Esophagus muscularis mucosa (tissue), 4 donors: ENCODE data around the gene PCDHB11. TPM values are rescaled to one million over a fixed set of nuclear protein-coding genes. Genes with fewer than 3 reads are reported as not detected.
"Not testable (repeated sequence)": the region's sequence is repeated elsewhere in the genome, so short reads cannot be mapped to it uniquely, and the experiment has no call there.

Experiments
- DNase-seq: peaks from one replicate; pipeline ENCODE4 v3.0.0-alpha.2; 2017; ENCODE audit errors: extremely low spot score
- H3K27ac ChIP-seq, 4 donors: fragments of 200-600 bp; sonication (generic); replicated peaks in 1 of 4; 1 replicate in 3 of 4; 2 replicates in 1 of 4; pipeline ENCODE4 v1.5.1; 2016 to 2019; ENCODE audit warnings: mild to moderate bottlenecking in 1 of 4
- H3K27me3 ChIP-seq, 4 donors: fragments of 200-600 bp; sonication (generic); one replicate each; pipeline versions ENCODE4 v1.5.1 to v1.6.0; 2016 to 2019
- H3K36me3 ChIP-seq, 4 donors: fragments of 200-600 bp; sonication (generic); one replicate each; pipeline ENCODE4 v1.5.1; 2016 to 2019
- H3K4me1 ChIP-seq, 4 donors: fragments of 200-600 bp; sonication (generic); one replicate each; pipeline ENCODE4 v1.5.1; 2016 to 2019
- H3K4me3 ChIP-seq, 4 donors: fragments of 200-600 bp; sonication (generic); 1 replicate in 2 of 4; 2 replicates in 2 of 4; pipeline ENCODE4 v1.5.1; 2016 to 2019; ENCODE audit warnings: mild to moderate bottlenecking in 4 of 4, moderate library complexity in 1 of 4
- H3K9me3 ChIP-seq, 4 donors: fragments of 200-600 bp; sonication (generic); 1 replicate in 3 of 4; 2 replicates in 1 of 4; pipeline ENCODE4 v1.5.1; 2016 to 2019
- POLR2A ChIP-seq: fragments of 450-650 bp; IDR thresholded peaks from one replicate; pipeline ENCODE4 v1.6.1; 2017; ENCODE audit warnings: antibody characterized with exemption, moderate library complexity, mild to moderate bottlenecking, low read depth
- WGBS: methylation state at CpG from one replicate; pipeline ENCODE4 v1.1.5; 2018; 5-methylcytosine and 5-hydroxymethylcytosine counted together
- intact Hi-C: fragments of 100-400 bp; cut with DNase I; formaldehyde crosslinking; loops from one replicate; pipeline ENCODE4 v1.15.1; 2023
- total RNA-seq, 4 donors: library from RNA; depleted of rRNA; stranded (reverse); fragments of >200 nt; gene quantifications; one replicate each; pipeline versions ENCODE4 v1.1.0 to v1.2.1, GENCODE V29; 2016
- TF ChIP-seq, protein P1 (sequence below), 3 experiments: fragments of 200-600 bp in 2 of 3; fragments of 450-650 bp in 1 of 3; sonication (generic) in 2 of 3; IDR thresholded peaks; one replicate each; pipeline ENCODE4 v1.5.1; 2017 to 2019; ENCODE audit warnings: antibody characterized with exemption in 3 of 3, mild to moderate bottlenecking in 2 of 3, moderate library complexity in 1 of 3

PCDHB11 gene
- total RNA-seq, 4 donors from 2014 or later, result 1.7 to 4.6 (median 2.9) TPM

DNA sequence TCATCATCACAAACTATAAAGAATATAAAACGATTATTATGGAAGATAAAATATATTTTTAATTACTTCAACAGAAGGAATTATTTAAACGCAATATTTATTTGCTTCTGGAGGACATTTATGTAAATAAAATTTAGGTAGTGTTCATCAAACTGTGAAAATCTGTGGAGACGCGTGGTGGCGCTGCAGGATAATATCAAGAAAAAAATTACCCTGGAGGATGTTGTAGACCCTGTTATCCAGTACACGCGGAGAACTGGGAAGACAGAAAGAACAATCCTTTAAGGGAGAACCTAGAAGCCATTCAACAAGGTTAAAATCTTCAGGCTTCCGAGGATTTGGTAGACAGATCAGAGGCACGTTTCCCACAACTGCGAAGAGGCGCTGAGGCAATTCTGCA, 9.1 kb downstream of the PCDHB11 start, which contains the start of gene PCDHB12:
Gene PCDHB12 (plus strand): TSS at position 242 of the 400 bp plus-strand sequence. CDS start 189 bp downstream, outside the sequence.
- DNase-seq, result no peak
- H3K9me3 ChIP-seq, result peaks cover 0 to 92% (median 55%) of the 10 kb centered on the region in 4 donors
- TF ChIP-seq POLR2A, result no peak
- TF ChIP-seq, protein P1, sequence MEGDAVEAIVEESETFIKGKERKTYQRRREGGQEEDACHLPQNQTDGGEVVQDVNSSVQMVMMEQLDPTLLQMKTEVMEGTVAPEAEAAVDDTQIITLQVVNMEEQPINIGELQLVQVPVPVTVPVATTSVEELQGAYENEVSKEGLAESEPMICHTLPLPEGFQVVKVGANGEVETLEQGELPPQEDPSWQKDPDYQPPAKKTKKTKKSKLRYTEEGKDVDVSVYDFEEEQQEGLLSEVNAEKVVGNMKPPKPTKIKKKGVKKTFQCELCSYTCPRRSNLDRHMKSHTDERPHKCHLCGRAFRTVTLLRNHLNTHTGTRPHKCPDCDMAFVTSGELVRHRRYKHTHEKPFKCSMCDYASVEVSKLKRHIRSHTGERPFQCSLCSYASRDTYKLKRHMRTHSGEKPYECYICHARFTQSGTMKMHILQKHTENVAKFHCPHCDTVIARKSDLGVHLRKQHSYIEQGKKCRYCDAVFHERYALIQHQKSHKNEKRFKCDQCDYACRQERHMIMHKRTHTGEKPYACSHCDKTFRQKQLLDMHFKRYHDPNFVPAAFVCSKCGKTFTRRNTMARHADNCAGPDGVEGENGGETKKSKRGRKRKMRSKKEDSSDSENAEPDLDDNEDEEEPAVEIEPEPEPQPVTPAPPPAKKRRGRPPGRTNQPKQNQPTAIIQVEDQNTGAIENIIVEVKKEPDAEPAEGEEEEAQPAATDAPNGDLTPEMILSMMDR (IDR thresholded peaks at IDR 0.05), result peak; percentile 6 to 24 (median 17)

DNA sequence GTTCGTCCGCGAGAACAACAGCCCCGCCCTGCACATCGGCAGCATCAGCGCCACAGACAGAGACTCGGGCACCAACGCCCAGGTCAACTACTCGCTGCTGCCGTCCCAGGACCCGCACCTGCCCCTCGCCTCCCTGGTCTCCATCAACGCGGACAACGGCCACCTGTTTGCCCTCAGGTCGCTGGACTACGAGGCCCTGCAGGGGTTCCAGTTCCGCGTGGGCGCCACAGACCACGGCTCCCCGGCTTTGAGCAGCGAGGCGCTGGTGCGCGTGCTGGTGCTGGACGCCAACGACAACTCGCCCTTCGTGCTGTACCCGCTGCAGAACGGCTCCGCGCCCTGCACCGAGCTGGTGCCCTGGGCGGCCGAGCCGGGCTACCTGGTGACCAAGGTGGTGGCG, 10.9 kb downstream of the PCDHB11 start:
- H3K36me3 ChIP-seq, H3K4me3 ChIP-seq, H3K4me1 ChIP-seq, DNase-seq, H3K27ac ChIP-seq: not testable (repeated sequence)
- peaks cover 0 to 90% (median 60%) of the 10 kb centered on the region in 4 donors for H3K9me3 ChIP-seq
- WGBS, result 31% methylated on average over 17 of the region's 39 CpGs
- H3K27me3 ChIP-seq, result peaks cover 0 to 14% (median 0%) of the 10 kb centered on the region in 4 donors
- intact Hi-C loops, result loop anchor here (10.0 kb wide), 1 partner anchor 355 kb away; no protein-coding TSS in a partner anchor

More for the DNA sequence above, 9.1 kb downstream of the PCDHB11 start, which contains the start of gene PCDHB12:
- intact Hi-C loops, result no loop called here
- H3K4me1 ChIP-seq, result no peaks in the 10 kb centered on the region
- no peak within 1 kb of the TSS for H3K27ac ChIP-seq
- peaks cover 0 to 13% (median 0%) of the 10 kb centered on the region in 4 donors for H3K27me3 ChIP-seq
- WGBS, result 26% methylated on average over 11 of the region's 11 CpGs
- no peaks in the 10 kb centered on the region for H3K36me3 ChIP-seq
- peak within 1 kb of the TSS in 2 of 4 donors; percentile 28 to 30 for H3K4me3 ChIP-seq

DNA sequence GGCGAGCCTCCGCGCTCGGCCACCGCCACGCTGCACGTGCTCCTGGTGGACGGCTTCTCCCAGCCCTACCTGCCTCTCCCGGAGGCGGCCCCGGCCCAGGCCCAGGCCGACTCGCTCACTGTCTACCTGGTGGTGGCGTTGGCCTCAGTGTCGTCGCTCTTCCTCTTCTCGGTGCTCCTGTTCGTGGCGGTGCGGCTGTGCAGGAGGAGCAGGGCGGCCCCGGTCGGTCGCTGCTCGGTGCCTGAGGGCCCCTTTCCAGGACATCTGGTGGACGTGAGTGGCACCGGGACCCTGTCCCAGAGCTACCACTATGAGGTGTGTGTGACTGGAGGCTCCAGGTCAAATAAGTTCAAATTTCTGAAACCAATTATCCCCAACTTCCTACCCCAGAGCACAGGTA, 11.4 kb downstream of the PCDHB11 start:
- H3K27me3 ChIP-seq, result peaks cover 0 to 19% (median 0%) of the 10 kb centered on the region in 4 donors
- peaks cover 0 to 88% (median 61%) of the 10 kb centered on the region in 4 donors for H3K9me3 ChIP-seq
- H3K4me1 ChIP-seq, H3K36me3 ChIP-seq, DNase-seq, H3K4me3 ChIP-seq, H3K27ac ChIP-seq: not testable (repeated sequence)
- 16% methylated on average over 6 of the region's 27 CpGs for WGBS
- intact Hi-C loops, result loop anchor here (10.0 kb wide), 1 partner anchor 354 kb away; no protein-coding TSS in a partner anchor

DNA sequence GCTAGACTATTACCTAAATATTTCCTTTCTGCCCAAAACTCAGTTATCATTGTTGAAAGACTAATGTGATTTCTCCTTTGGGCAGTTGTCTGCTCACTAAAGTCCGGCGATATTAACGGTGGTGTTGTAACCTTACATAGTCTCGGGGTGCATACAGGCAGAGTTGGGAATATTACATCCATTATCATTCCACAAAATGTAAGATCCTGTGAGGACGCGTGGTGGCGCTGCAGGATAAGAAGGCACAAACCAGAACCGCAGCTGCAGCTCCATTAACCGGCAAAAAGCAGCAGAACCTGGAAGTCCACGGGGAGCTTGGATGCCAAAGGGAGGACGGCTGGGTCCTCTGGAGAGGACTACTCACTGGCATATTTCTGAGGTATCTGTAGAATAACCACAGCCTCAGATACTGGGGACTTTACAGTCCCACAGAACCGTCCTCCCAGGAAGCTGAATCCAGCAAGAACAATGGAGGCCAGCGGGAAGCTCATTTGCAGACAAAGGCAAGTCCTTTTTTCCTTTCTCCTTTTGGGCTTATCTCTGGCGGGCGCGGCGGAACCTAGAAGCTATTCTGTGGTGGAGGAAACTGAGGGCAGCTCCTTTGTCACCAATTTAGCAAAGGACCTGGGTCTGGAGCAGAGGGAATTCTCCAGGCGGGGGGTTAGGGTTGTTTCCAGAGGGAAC, 14.4 kb downstream of the PCDHB11 start, which contains the start of gene PCDHB13:
Gene PCDHB13 (plus strand): TSS at position 264 of the 684 bp plus-strand sequence. CDS start 205 bp downstream, at position 469.
- H3K4me1 ChIP-seq, DNase-seq, H3K27ac ChIP-seq, H3K36me3 ChIP-seq: not testable (repeated sequence)
- WGBS, result 16% methylated on average over 14 of the region's 18 CpGs
- Histone ChIP-seq H3K27me3 (peaks cover 0 to 20% (median 0%) of the 10 kb centered on the region in 4 donors), H3K9me3 (peaks cover 0 to 90% (median 63%) of the 10 kb centered on the region in 4 donors), H3K4me3 (peak within 1 kb of the TSS; percentile 12 to 43 (median 32))
- intact Hi-C loops, result loop anchor here (10.0 kb wide), 1 partner anchor 351 kb away; no protein-coding TSS in a partner anchor
- TF ChIP-seq, protein P1 (IDR thresholded peaks at IDR 0.05), result peak; percentile 25 to 42 (median 36)

DNA sequence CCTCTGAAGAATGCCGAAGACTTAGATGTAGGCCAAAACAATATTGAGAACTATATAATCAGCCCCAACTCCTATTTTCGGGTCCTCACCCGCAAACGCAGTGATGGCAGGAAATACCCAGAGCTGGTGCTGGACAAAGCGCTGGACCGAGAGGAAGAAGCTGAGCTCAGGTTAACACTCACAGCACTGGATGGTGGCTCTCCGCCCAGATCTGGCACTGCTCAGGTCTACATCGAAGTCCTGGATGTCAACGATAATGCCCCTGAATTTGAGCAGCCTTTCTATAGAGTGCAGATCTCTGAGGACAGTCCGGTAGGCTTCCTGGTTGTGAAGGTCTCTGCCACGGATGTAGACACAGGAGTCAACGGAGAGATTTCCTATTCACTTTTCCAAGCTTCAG, 15.2 kb downstream of the PCDHB11 start:
- not testable (repeated sequence) for H3K4me1 ChIP-seq, H3K27ac ChIP-seq, H3K36me3 ChIP-seq, H3K4me3 ChIP-seq, DNase-seq
- intact Hi-C loops, result loop anchor here (10.0 kb wide), 1 partner anchor 350 kb away; no protein-coding TSS in a partner anchor
- Histone ChIP-seq H3K27me3 (peaks cover 0 to 16% (median 0%) of the 10 kb centered on the region in 4 donors), H3K9me3 (peaks cover 0 to 90% (median 63%) of the 10 kb centered on the region in 4 donors)
- 68% methylated on average over 7 of the region's 12 CpGs for WGBS

DNA sequence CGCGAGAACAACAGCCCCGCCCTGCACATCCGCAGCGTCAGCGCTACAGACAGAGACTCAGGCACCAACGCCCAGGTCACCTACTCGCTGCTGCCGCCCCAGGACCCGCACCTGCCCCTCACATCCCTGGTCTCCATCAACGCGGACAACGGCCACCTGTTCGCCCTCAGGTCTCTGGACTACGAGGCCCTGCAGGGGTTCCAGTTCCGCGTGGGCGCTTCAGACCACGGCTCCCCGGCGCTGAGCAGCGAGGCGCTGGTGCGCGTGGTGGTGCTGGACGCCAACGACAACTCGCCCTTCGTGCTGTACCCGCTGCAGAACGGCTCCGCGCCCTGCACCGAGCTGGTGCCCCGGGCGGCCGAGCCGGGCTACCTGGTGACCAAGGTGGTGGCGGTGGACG, 16.1 kb downstream of the PCDHB11 start:
- Histone ChIP-seq H3K27me3 (peaks cover 0 to 10% (median 0%) of the 10 kb centered on the region in 4 donors), H3K9me3 (peaks cover 0 to 89% (median 64%) of the 10 kb centered on the region in 4 donors)
- 30% methylated on average over 20 of the region's 40 CpGs for WGBS
- DNase-seq, H3K4me1 ChIP-seq, H3K4me3 ChIP-seq, H3K27ac ChIP-seq, H3K36me3 ChIP-seq: not testable (repeated sequence)
- intact Hi-C loops, result loop anchor here (10.0 kb wide), 1 partner anchor 349 kb away; no protein-coding TSS in a partner anchor

DNA sequence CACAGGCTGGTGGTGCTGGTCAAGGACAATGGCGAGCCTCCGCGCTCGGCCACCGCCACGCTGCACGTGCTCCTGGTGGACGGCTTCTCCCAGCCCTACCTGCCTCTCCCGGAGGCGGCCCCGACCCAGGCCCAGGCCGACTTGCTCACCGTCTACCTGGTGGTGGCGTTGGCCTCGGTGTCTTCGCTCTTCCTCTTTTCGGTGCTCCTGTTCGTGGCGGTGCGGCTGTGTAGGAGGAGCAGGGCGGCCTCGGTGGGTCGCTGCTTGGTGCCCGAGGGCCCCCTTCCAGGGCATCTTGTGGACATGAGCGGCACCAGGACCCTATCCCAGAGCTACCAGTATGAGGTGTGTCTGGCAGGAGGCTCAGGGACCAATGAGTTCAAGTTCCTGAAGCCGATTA, 16.6 kb downstream of the PCDHB11 start:
- intact Hi-C loops, result loop anchor here (10.0 kb wide), 1 partner anchor 349 kb away; no protein-coding TSS in a partner anchor
- not testable (repeated sequence) for H3K4me3 ChIP-seq, H3K4me1 ChIP-seq, H3K27ac ChIP-seq, H3K36me3 ChIP-seq, DNase-seq
- peaks cover 0 to 91% (median 66%) of the 10 kb centered on the region in 4 donors for H3K9me3 ChIP-seq
- H3K27me3 ChIP-seq, result peaks cover 0 to 10% (median 0%) of the 10 kb centered on the region in 4 donors
- 22% methylated on average over 12 of the region's 26 CpGs for WGBS
